GM10248 (cell line): ENCODE data around the gene SLC10A7.
A peak's percentile ranks its signal among the peaks of the same experiment; 100 is the strongest.

Experiments
- CTCF ChIA-PET: fragments of 300-600 bp; sonication (Branson Sonifier 250); formaldehyde crosslinking; extraction: SDS; loops from one replicate; lab custom pipeline; 2021; ENCODE audit warnings: antibody characterized with exemption; lab: Yijun Ruan, JAX
- POLR2A ChIA-PET: fragments of 350-650 bp; sonication (Branson Sonifier 250); formaldehyde crosslinking; extraction: SDS; loops from one replicate; lab custom pipeline; 2020; ENCODE audit warnings: antibody characterized with exemption; lab: Yijun Ruan, JAX
- DNase-seq: peaks from one replicate; pipeline ENCODE4 v3.0.0; 2012; ENCODE audit errors: extremely low spot score
- TF ChIP-seq, protein P1 (sequence below): IDR thresholded peaks from 2 replicates; pipeline ENCODE4 v1.5.1; 2012; ENCODE audit warnings: mild to moderate bottlenecking, low read depth; ENCODE audit errors: extremely low read depth, missing control alignments, control extremely low read depth

The SLC10A7 gene

DNA sequence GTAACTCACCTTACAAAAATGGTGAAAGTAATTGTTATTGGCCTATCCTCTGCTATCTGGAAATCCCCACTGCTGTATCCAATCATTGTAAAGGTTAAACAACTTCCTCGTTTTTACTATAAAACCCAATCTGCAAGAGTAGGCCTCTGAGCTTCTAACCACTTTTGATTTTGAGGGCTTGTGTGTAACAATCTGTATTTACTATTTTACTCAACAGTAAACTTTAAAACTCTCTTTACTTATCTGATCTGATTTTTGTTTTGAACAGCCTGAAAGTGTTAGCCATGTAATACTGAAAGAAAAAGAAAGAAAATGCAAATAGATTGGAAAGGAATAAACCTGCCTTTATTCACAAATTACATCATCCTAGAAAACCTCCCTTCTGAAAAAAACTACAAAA, 63.1 kb downstream of the SLC10A7 start:
- ChIA-PET POLR2A (no interaction called here), CTCF (no interaction called here)
- DNase-seq: peak; percentile 6
- TF ChIP-seq, protein P1, sequence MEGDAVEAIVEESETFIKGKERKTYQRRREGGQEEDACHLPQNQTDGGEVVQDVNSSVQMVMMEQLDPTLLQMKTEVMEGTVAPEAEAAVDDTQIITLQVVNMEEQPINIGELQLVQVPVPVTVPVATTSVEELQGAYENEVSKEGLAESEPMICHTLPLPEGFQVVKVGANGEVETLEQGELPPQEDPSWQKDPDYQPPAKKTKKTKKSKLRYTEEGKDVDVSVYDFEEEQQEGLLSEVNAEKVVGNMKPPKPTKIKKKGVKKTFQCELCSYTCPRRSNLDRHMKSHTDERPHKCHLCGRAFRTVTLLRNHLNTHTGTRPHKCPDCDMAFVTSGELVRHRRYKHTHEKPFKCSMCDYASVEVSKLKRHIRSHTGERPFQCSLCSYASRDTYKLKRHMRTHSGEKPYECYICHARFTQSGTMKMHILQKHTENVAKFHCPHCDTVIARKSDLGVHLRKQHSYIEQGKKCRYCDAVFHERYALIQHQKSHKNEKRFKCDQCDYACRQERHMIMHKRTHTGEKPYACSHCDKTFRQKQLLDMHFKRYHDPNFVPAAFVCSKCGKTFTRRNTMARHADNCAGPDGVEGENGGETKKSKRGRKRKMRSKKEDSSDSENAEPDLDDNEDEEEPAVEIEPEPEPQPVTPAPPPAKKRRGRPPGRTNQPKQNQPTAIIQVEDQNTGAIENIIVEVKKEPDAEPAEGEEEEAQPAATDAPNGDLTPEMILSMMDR: no peak

- TF ChIP-seq, protein P1: no peak
- POLR2A ChIA-PET: no interaction called here
- DNase-seq: no peak
- CTCF ChIA-PET: no interaction called here
Observed at GRCh38 chr4:146456681-146457080, 65.1 kb downstream of the SLC10A7 start.

DNA sequence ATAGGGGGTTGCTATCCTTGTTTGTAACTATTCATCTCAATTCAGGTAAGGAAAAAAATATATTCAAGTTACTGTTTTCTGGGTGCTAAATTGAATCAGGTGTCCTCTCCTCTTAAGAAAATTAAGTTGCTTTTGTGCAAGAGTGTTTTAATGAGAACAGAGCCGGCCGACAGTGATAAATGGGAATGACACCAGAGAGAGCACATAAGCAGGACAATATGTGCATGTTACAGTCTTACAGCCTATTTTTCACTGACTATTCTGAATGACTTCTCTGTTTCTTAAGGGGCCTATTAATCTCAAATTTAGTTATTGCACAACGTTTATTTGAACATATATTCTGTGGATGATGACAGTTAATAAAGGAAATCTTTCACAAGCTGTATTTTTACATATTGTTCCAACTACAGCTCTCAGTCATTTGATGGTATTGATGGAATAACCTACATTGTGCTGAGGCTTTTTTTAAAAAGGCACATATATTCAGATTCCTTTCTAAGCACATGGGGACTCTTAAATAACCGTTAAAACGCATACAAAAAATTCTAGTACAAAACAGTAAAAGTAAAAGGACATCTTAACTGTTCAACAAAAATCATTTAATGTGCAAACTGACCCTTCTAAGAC, 68.4 kb downstream of the SLC10A7 start:
- POLR2A ChIA-PET: no interaction called here
- DNase-seq: no peak
- CTCF ChIA-PET: interaction anchor here (0.7 to 3.2 kb wide), 3 partner anchors 9 to 43 kb away, joined by 3 to 11 read pairs (median 4); no protein-coding TSS in a partner anchor
- TF ChIP-seq, protein P1: no peak

DNA sequence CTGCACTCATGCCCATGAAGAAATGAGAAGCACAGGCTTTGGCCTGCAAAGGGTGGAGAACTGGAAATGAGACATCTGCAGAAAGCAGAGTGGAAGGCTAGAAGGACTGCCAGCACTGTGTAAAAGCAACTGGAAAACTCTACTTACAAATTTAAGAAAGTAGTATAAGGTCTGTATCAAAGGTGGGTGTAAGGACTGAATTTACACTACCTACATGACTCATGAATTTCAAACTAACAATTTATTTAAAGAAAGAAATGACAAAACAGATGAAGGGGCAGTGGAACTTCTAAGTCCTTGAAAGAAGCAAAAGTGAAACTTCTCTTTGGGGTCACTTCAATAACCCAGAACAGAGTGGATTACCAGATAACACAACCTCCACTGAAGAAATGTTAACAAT, 71.2 kb downstream of the SLC10A7 start:
- POLR2A ChIA-PET: no interaction called here
- DNase-seq: peak; percentile 29
- CTCF ChIA-PET: no interaction called here
- TF ChIP-seq, protein P1: no peak

- DNase-seq: no peak
- ChIA-PET POLR2A (no interaction called here), CTCF (no interaction called here)
- TF ChIP-seq, protein P1: no peak
Observed at GRCh38 chr4:146446555-146446954, 75.2 kb downstream of the SLC10A7 start.

DNA sequence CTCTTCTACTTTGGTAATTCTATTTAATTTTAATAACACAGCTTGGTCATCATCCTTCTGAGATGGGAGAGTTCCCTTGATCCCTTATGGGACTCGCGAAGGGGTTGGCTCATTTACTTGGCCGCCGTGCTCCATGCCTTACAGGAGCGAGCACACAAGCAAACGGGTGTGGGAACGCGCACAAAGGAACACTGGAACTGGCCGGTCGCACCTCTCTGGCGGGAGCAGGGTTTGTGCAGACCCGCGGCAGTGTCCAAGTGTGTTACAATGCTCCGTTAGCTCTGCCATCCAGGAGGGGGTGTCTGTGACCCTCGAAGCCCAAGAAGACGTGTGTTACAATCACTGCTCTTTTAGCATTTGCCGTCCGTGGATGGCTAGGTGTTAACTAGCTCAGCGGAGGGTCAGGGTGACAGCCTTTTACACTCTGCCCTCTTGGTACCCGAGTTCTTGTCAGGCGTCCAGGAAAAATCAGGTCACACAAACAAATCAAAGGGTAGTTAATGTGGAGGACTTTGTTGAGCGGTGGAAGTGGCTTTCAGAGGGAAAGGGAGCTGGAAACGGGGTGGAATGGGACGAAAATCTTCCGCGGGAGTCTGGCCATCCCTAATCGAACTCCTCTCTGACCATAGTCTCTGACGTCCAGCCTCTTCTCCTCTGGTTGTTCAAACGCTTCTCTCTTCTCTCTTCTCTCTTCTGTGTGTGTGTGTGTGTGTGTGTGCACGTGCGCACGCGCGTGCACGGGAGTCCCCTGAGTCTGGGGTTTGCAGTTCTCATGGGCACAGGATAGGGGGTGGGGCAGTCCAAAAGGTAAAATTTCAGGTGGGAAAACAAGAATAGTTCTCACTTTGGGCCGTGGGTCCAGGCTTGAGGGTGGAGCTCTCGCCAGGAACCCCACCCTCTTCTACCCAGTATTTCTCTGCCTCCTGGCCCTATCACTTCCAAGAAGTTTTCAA, 76.3 kb downstream of the SLC10A7 start:
- TF ChIP-seq, protein P1: no peak
- no peak for DNase-seq
- POLR2A ChIA-PET: no interaction called here
- CTCF ChIA-PET: interaction anchor here (3.0 kb wide), 1 partner anchor 9 kb away, joined by 11 read pairs; no protein-coding TSS in a partner anchor
